A204.1 (cell line): ENCODE data around the gene UCMA.

Experiments
- FAIRE-seq: peaks from 2 replicates; lab custom pipeline; 2012; peaks lifted over from hg19 to GRCh38; lab: Jason Lieb, UNC

The UCMA gene

GRCh38 chr10:13184730-13185514 lies 49.3 kb downstream of the UCMA start:
- FAIRE-seq, result no peak

- no peak for FAIRE-seq
Observed at GRCh38 chr10:13184276-13184675, 49.9 kb downstream of the UCMA start.

- FAIRE-seq, result no peak
Observed at GRCh38 chr10:13183625-13184024, 50.5 kb downstream of the UCMA start.

GRCh38 chr10:13182424-13182823 lies 51.8 kb downstream of the UCMA start:
- no peak for FAIRE-seq

- no peak for FAIRE-seq
Observed at GRCh38 chr10:13180788-13181187, 53.4 kb downstream of the UCMA start.

GRCh38 chr10:13173616-13174015 lies 60.6 kb downstream of the UCMA start:
- FAIRE-seq, result no peak
